Measurements from ENCODE around the gene NDE1.

DNA sequence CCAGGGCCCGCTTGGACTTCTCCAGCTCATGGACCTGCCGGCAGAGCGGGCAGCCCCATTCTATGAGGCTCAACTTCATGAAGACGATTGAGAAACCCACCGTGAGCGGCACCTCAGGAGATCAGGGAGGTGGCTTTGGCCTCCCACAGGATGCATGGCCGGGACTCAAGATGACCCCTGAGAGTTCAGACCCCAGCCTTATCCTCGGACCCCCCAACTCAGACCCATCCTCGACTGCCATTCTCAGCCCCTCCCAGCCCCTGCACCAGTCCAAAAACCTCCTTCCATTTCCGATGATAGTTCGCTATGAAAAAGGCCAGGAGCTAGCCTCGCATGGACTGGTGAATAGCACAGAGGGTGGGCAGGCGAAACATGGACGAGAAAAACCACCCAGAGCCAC, 71.0 kb downstream of the NDE1 start:
- TF ChIP-seq, protein P1, sequence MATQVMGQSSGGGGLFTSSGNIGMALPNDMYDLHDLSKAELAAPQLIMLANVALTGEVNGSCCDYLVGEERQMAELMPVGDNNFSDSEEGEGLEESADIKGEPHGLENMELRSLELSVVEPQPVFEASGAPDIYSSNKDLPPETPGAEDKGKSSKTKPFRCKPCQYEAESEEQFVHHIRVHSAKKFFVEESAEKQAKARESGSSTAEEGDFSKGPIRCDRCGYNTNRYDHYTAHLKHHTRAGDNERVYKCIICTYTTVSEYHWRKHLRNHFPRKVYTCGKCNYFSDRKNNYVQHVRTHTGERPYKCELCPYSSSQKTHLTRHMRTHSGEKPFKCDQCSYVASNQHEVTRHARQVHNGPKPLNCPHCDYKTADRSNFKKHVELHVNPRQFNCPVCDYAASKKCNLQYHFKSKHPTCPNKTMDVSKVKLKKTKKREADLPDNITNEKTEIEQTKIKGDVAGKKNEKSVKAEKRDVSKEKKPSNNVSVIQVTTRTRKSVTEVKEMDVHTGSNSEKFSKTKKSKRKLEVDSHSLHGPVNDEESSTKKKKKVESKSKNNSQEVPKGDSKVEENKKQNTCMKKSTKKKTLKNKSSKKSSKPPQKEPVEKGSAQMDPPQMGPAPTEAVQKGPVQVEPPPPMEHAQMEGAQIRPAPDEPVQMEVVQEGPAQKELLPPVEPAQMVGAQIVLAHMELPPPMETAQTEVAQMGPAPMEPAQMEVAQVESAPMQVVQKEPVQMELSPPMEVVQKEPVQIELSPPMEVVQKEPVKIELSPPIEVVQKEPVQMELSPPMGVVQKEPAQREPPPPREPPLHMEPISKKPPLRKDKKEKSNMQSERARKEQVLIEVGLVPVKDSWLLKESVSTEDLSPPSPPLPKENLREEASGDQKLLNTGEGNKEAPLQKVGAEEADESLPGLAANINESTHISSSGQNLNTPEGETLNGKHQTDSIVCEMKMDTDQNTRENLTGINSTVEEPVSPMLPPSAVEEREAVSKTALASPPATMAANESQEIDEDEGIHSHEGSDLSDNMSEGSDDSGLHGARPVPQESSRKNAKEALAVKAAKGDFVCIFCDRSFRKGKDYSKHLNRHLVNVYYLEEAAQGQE (IDR thresholded peaks at IDR 0.05; ENCODE audit: insufficient read depth in 1 of 2, low read depth in 2 of 2, low read length in 2 of 2), result no peak
- no peak for TF ChIP-seq SIN3A (IDR thresholded peaks at IDR 0.05; ENCODE audit: borderline replicate concordance, insufficient read depth, low read length)

Data from PFSK-1 (cell line).